GM12801 (cell line): ENCODE measurements around the gene SYK.

Experiments used
- CTCF ChIP-seq: IDR thresholded peaks from one replicate; pipeline ENCODE4 v1.5.1; 2011; ENCODE audit warnings: control low read depth; ENCODE audit not compliant: insufficient read length; ENCODE audit errors: extremely low read depth

SYK gene

GRCh38 chr9:90841213-90841612 lies 39.6 kb downstream of the SYK start:
- TF ChIP-seq CTCF, result no peak

GRCh38 chr9:90841615-90842014 lies 40.0 kb downstream of the SYK start:
- no peak for TF ChIP-seq CTCF

GRCh38 chr9:90842176-90842777 lies 40.7 kb downstream of the SYK start:
- TF ChIP-seq CTCF, result no peak

GRCh38 chr9:90842996-90843395 lies 41.4 kb downstream of the SYK start:
- no peak for TF ChIP-seq CTCF

GRCh38 chr9:90843525-90843924 lies 41.9 kb downstream of the SYK start:
- no peak for TF ChIP-seq CTCF

GRCh38 chr9:90844326-90844725 lies 42.7 kb downstream of the SYK start:
- no peak for TF ChIP-seq CTCF

- no peak for TF ChIP-seq CTCF
Measured at GRCh38 chr9:90846770-90847419, 45.3 kb downstream of the SYK start.

- TF ChIP-seq CTCF, result no peak
Measured at GRCh38 chr9:90847971-90848370, 46.4 kb downstream of the SYK start.
